Mesenteric fat pad (tissue), 1 donor: ENCODE results near the gene BDKRB1. TPM values are rescaled to one million over a fixed set of nuclear protein-coding genes. Genes with fewer than 3 reads are reported as not detected.
A peak's percentile ranks its signal among the peaks of the same experiment; 100 is the strongest.

Experiments
- DNase-seq: peaks from one replicate; pipeline ENCODE4 v3.0.0-alpha.2; 2020; ENCODE audit warnings: low spot score
- total RNA-seq: library from RNA; stranded (reverse); fragmentation: NEBNext Ultra II Directional; extraction: Animal tissue kit (Norgen Biotek cat#: 25700); gene quantifications from one replicate; pipeline ENCODE4 v1.2.1, GENCODE V29; 2021
- donor health status: DM: yes; HTN: yes; CAD: no.

Gene BDKRB1
- total RNA-seq, 1 donor from 2014 or later: 0.71 TPM

DNA sequence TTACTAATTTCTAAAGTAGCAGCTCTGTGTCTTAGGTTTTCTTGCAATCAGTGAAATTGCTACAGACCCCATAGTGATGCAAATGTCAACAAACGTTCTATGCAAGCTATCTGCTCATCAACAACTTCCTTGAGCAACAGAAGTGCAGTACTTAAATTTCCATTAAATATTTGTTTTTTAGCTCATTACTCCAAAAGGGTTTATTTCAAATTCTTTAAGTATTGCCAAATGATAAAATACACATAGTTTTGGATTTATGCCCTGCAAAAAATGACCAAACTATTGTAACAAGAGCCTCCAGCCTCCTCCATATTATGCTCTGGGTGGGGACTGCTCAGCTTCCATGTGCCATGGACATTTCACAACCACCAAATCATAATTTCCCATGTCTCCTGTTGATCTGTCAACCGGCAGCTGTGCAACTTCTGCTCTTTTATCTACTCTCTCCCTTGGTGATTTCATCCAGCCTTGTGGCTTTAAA lies 4.4 kb downstream of the BDKRB1 start:
- no peak for DNase-seq

- no peak for DNase-seq
Measured at GRCh38 chr14:96261053-96261452, 5.0 kb downstream of the BDKRB1 start.

GRCh38 chr14:96261772-96262655 lies 6.0 kb downstream of the BDKRB1 start:
- peak; percentile 65 for DNase-seq

DNA sequence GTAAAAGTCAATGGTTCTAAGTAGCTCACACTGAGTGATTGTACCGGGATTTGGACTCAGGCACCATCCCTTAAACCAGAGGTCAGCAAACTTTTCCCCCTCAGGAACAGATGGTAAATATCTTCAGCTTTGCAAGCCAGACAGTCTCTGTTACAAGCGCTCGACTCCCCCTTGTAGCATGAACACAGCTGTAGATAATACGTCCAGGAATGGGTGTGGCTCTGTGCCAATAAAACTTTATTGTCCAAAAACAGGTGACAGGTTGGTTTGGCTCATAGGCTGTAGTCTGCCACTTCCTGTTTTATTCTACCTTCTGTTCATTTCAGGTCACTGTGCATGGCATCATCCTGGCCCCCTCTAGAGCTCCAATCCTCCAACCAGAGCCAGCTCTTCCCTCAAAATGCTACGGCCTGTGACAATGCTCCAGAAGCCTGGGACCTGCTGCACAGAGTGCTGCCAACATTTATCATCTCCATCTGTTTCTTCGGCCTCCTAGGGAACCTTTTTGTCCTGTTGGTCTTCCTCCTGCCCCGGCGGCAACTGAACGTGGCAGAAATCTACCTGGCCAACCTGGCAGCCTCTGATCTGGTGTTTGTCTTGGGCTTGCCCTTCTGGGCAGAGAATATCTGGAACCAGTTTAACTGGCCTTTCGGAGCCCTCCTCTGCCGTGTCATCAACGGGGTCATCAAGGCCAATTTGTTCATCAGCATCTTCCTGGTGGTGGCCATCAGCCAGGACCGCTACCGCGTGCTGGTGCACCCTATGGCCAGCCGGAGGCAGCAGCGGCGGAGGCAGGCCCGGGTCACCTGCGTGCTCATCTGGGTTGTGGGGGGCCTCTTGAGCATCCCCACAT lies 7.6 kb downstream of the BDKRB1 start:
- peak; percentile 75 for DNase-seq

- DNase-seq: peak; percentile 71
Measured at GRCh38 chr14:96264200-96264553, 8.2 kb downstream of the BDKRB1 start.

GRCh38 chr14:96264853-96265252 lies 8.8 kb downstream of the BDKRB1 start:
- no peak for DNase-seq

DNA sequence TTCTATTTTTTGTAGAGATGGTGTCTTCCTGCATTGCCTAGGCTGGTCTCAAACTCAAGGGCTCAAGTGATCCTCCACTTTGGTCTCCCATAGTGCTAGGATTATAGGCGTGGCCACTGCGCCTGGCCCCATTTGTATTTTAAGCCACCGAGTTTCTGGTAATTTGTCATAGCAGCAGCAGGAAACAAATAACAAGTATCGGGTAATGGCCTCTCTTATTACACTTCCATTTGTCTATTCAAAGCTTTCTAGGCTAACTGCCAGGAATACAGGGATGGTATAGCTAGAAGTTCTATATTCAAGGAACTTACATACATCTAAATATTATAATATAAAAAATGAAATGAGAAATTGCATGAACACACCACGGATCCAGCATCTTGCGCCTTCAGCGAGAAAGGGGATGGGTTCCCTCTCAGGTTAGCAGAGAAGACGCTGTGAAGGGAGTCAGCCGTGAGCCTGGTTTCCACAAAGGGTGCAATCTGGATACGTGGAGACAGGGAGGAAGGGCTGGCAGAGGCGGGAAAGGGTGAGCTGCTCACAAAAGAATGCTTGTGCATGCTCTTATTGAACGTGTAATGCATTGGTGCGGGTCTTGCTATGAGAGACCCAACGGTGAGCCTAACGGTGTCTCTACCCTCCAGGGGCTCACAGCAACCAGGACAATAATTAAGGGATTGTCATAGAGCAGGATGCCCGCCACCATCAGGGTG lies 9.5 kb downstream of the BDKRB1 start:
- no peak for DNase-seq

DNA sequence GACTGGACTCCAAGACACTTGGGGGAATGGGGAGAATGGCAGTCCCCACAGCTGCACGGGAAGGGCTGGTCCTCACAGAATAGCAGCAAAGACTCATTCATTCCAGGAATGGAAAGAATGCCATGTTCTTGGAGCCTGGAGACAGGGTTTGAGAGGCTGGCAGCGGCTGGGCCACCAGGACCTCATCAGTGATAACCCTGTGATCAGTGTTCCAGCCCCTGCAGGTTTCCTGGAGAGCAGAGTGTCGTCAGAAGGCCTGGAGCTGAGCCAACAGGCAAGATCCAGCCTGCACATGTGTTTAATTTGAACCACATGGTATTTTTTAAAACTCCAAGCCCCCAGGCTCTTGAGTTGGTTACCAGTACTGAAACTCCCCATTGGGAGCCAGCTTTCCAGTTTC lies 11.3 kb downstream of the BDKRB1 start:
- no peak for DNase-seq

GRCh38 chr14:96267916-96268315 lies 11.9 kb downstream of the BDKRB1 start:
- DNase-seq: no peak

- no peak for DNase-seq
Measured at GRCh38 chr14:96268431-96269358, 12.7 kb downstream of the BDKRB1 start.

- DNase-seq: no peak
Measured at GRCh38 chr14:96269359-96269710, 13.3 kb downstream of the BDKRB1 start.

DNA sequence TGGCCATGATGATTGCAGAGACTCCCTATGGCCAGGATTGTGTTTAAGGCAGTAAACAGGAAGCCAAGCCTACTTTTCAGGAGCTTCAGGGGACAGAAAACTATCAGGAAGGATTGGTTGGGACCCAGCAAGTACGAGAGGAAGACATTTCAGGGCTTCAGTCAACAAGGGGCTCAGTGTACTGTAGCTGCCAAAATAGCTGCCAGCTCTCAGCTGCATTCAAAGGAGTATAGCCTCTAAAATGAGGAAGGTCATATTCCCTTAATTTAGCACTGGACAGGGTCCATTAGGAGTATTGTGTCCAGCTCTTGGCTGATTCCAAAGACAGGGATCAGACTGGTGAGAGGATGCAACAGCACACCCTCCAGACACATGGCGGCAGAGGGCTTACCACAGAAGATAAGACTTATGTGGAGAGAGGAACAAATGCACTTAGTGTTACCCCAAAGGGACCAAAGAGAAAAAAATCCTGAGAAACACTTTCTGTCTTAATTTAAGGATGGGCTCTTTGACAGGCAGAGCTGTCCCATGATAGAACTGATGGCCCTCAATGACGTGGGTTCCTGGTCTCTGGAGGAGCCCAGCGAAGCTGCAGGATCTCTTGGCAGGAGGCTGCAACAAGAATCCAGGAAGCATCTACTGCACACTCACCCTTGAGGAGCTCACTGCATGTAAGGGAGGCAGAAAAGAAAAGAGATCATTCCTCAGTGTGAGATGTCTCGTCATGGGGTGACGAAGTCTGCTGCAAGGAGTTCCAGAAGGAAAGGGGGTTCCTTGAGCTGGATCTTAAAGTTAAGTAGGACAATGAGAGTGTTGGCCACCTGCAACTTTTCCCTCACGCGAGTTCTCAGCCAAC lies 14.8 kb downstream of the BDKRB1 start:
- DNase-seq: no peak

DNA sequence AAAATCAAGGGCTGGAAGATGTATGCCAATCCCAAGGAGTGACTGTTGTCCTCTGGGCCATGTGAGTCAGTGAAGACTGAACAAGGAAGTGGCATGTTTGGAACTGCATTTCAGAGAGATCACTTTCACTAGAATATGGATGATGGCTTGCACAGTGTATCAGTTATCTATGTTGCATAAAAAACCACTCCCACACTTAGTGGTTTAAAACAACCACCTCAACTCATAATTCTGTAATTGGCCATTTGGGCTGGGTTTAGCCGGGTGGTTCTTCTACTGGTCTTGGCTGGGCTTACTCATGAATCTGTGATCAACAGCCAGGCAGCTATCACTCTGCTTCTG lies 15.4 kb downstream of the BDKRB1 start:
- no peak for DNase-seq

GRCh38 chr14:96272777-96273473 lies 16.9 kb downstream of the BDKRB1 start:
- no peak for DNase-seq

DNA sequence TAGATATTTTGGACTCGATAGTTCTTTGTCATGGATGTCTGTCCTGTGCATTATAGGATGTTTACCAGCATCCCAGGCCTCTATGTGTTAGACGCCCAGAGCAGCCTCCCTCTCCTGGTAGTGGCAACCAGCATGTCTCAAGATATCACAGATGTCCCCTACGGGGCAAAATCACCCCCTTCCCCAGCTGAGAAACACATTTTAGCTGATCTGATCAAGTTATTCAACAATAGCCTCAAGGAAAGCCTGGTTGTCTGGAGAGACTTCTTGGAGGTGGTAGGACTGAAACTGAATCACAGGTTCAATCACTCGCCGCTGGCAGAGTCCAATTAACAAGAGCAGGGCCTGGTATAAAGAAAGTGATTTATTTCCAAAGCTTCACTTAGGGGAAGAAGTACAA lies 17.6 kb downstream of the BDKRB1 start:
- DNase-seq: no peak

DNA sequence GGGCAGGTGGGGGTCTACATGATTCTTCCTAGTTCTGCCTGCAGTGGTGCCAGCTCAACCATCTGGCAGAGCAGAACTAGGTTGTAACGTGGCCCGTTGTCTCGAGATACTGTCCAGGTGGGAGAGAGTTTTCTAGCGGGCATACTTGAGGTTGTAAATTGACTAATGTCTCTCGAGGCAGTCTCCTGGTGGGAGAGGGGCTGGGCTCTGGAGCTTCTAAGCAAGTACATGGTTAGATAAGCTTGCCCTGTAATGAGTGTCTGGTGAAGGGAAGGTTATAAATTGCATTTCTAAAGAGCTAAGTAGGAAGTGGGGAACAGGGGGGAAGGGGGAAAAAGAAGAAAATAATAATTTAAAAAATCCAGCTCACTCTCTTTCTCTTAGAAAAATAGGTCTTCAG lies 18.1 kb downstream of the BDKRB1 start:
- DNase-seq: no peak

- DNase-seq: no peak
Measured at GRCh38 chr14:96274543-96274942, 18.5 kb downstream of the BDKRB1 start.

DNA sequence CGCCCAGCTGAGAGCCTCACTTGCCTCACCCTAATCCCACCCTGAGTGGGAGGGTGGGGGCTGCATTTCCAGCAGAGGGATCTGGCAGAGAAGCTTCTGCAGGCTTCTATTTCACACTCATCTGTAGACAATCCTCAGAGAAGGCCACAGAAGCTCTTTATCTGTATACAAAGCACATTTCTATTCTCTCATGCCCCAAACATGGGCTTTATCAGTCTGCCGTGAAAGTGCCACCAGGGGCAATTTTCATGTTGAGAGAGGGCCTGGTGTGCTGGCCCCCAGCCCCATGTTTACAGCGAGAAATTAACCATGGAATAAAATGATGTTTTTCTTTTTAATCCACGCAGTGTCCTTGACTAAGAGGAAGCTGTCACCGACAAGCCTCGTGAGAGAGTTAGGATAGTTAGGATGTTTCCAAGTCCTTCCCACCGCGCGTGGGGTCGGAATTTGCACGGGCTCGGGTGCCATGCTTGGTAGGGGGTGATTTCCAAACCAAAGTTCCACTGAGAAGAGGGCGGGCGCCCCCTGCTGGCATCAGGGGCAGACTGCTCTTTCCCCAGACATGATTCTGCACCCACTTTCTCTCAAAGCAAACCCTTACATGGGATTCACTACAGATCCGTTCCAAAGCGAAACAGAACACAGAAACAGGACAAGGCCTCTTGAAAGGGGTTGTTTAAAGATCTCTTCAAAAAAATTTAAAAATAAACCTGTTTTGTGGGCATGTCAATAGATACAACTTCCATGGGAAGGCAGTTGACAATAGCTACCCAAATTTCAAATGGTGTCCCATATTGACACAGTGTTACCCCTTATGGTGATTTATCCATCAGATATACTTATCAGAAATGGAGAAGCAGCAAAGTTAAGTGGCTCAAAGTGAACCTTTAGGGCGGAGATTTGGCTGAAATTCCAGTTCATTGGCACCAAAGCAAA lies 19.4 kb downstream of the BDKRB1 start:
- DNase-seq: no peak
